Pericardium fibroblast (primary cell): ENCODE measurements around the gene ARF4. TPM values are rescaled to one million over a fixed set of nuclear protein-coding genes. Genes with fewer than 3 reads are reported as not detected.

ENCODE experiments used
- total RNA-seq: library from RNA; depleted of rRNA; stranded (reverse); fragments of >200 nt; gene quantifications from 2 replicates; pipeline ENCODE4 v1.2.3, GENCODE V29; 2015

Gene ARF4
- total RNA-seq: 176 and 373 TPM in 2 replicates

DNA sequence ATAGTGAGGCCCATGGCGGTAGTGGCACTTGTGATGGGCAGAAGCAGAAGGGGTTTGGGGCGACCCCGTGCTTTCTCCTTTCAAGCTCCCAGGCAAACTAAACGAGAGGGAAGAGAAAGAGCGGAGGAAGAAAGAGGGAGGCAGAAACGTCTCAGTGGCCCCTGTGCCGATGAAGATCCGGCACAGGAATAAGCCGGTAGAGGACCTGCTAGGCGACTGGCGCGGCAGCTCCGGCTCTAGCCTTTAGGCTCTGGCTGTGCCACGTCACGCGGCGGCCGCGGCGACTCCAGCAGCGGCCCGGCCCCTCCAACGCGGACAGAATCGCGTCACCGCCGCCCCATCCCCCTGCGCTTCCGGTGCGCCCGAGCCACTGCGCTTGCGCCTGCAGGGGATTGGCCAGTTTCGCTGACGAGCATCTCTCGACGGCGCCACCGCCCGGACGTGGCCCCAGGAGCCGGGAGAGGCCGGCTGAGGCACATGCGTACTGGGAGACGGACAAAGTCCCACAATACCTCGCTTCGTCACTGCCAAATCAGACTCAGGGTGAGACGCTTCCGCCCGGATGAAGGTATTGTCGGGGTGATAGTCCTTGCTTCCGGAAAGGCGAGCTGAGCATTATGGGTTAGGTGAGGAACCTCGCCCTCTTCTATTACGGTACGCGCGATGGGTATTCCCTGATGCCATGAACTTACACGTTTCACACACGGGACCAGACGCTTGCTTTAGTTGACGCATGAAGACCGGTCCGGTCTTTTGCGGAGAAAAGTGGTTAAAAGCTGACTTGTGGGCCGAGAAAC, at the start of gene ARF4:
TSS of gene ARF4 (minus strand) at position 218 of the 797 bp plus-strand sequence. CDS start at position 14, 204 bp downstream.

DNA sequence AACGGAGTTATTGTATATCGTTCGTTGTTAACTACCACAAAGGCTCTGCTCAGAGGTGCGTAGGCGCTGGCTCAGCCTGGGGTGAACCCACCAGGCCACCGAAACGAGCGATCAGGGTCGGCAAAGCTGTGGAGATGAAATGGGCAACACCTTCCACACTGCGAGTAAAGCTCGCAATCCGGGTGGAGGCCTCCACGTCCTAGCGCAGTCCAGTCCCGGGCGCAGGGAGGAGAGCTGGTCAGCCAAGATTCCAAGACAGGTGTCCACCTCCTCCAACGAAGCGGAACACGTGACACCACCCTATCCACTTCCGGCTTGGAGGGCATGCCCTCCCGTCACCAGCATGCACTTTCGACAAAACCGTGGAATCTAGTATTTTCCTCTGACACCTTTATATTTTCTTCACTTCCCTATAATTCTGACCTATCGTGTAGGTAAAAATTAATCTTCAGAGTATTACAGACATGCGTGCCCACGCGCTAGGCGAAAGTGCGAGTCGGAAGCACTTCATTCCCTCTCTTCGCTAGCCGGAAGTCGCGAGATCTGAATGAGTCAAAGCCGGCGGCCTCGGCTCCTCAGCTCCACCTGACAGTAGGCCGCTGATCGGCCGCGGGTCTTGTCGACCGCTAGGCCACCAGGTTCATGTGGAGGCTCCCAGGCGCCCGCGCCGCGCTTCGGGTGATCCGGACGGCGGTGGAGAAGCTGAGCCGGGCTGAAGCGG, 41.2 kb downstream of the ARF4 start, which contains the start of gene PDE12:
TSS of gene PDE12 (plus strand) at position 537 of the 721 bp plus-strand sequence. CDS start at position 643, 106 bp downstream.

DNA sequence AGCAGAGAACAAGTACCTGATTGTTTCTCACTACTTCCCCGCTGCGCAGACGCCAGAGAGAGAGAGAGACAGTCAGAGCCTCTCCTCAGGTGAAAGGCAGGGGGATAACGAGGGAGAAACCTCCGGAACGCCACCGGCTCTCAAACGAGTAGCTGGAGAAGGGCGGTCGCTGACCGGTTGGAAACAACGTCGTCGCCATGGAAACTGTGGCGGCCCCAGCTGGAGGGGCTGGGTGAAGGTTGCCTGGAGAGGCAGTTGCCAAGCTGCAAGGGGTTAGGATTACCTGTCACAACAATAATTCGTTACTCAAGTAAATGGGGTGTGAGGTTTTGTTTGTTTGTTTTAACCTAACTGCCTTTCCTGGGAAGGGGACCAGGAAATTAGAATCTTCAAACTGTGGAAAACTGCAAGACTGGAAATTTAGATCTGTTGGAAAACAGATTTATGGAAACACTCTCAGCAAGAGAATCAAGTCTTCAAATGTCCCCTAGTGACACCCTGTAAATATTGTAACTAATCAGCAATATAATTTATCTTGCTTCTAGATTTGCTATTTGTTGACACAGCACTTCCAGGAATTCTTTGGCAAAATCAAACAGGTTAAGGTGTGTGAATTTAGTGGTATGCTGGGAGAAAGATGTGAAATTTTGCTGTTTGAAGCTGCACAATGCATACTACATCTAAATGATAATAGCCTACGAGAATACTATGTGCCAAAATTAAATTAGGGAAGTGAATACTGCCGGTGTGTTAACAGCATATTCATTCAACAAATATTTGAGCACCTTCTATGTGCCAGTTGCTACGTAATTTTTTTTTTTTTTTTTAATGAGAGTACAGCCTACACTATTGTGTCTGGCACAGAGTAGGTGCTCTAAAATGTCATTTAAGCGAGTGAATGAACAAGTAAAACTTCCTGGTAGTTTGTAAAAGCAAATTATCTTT, 52.7 kb downstream of the ARF4 start, which contains the start of gene DNAH12:
TSS of gene DNAH12 (minus strand) at position 164 of the 945 bp plus-strand sequence. CDS start 1,474 bp downstream, outside the sequence.

Other genes with a start within 250 kb of the ARF4 start
- not detected in 2 replicates for gene DNAH12, start 53.0 kb downstream of the ARF4 start, total RNA-seq
- gene PDE12, start 41.1 kb downstream of the ARF4 start, total RNA-seq: 9.3 and 11.2 TPM in 2 replicates
- gene DENND6A, start 95.7 kb upstream of the ARF4 start, total RNA-seq: 7.9 and 8.0 TPM in 2 replicates
- gene SLMAP, start 159.0 kb upstream of the ARF4 start, total RNA-seq: 22.5 and 24.8 TPM in 2 replicates